ENCODE measurements around the gene SLC44A4.

The SLC44A4 gene

GRCh38 chr6:31899882-31900722, 21.3 kb upstream of the SLC44A4 start:
- no peak for TF ChIP-seq CTCF (IDR thresholded peaks at IDR 0.05; ENCODE audit: insufficient read depth, low read length, poor library complexity, severe bottlenecking)
- no peaks in the 10 kb centered on the region; the same call in none of the 2 replicates for H3K36me3 ChIP-seq (ENCODE audit: control insufficient read depth, insufficient read depth, low read length)
- no peak for DNase-seq (ENCODE audit: extremely low read depth, insufficient read length)
- no peaks in the 10 kb centered on the region for H3K27me3 ChIP-seq (replicated peaks; ENCODE audit: control insufficient read depth, insufficient read depth, low read length)
- H3K4me3 ChIP-seq (replicated peaks; ENCODE audit: low read depth, low read length), result no peak overlapping the region

- Histone ChIP-seq H3K4me3 (replicated peaks; ENCODE audit: low read depth, low read length) (no peak overlapping the region), H3K27me3 (replicated peaks; ENCODE audit: control insufficient read depth, insufficient read depth, low read length) (no peaks in the 10 kb centered on the region), H3K36me3 (ENCODE audit: control insufficient read depth, insufficient read depth, low read length) (no peaks in the 10 kb centered on the region; the same call in none of the 2 replicates)
- no peak for DNase-seq (ENCODE audit: extremely low read depth, insufficient read length)
- TF ChIP-seq CTCF (IDR thresholded peaks at IDR 0.05; ENCODE audit: insufficient read depth, low read length, poor library complexity, severe bottlenecking), result no peak
Measured at GRCh38 chr6:31899215-31899614, 20.4 kb upstream of the SLC44A4 start.

- Histone ChIP-seq H3K27me3 (replicated peaks; ENCODE audit: control insufficient read depth, insufficient read depth, low read length) (no peaks in the 10 kb centered on the region), H3K4me3 (replicated peaks; ENCODE audit: low read depth, low read length) (peak overlapping the region; percentile 92), H3K36me3 (ENCODE audit: control insufficient read depth, insufficient read depth, low read length) (no peaks in the 10 kb centered on the region; the same call in none of the 2 replicates)
- no peak for DNase-seq (ENCODE audit: extremely low read depth, insufficient read length)
- peak; percentile 4 for TF ChIP-seq CTCF (IDR thresholded peaks at IDR 0.05; ENCODE audit: insufficient read depth, low read length, poor library complexity, severe bottlenecking)
Measured at GRCh38 chr6:31898383-31899011, 19.7 kb upstream of the SLC44A4 start.

- H3K36me3 ChIP-seq (ENCODE audit: control insufficient read depth, insufficient read depth, low read length), result peaks cover 3% of the 10 kb centered on the region
- no peak for TF ChIP-seq CTCF (IDR thresholded peaks at IDR 0.05; ENCODE audit: insufficient read depth, low read length, poor library complexity, severe bottlenecking)
- DNase-seq (ENCODE audit: extremely low read depth, insufficient read length), result peak; percentile 90
- H3K27me3 ChIP-seq (replicated peaks; ENCODE audit: control insufficient read depth, insufficient read depth, low read length), result no peaks in the 10 kb centered on the region
- H3K4me3 ChIP-seq (replicated peaks; ENCODE audit: low read depth, low read length), result peak within 1 kb of the TSS; percentile 92
Measured at GRCh38 chr6:31897612-31898382, 19.0 kb upstream of the SLC44A4 start, which contains the start of gene EHMT2. TSS of gene EHMT2 (minus strand) at chr6:31897698. CDS start at chr6:31897677, 21 bp downstream.

- TF ChIP-seq CTCF (IDR thresholded peaks at IDR 0.05; ENCODE audit: insufficient read depth, low read length, poor library complexity, severe bottlenecking), result no peak
Measured at GRCh38 chr6:31896856-31897611, 18.2 kb upstream of the SLC44A4 start.

More at GRCh38 chr6:31896856-31897611, 18.2 kb upstream of the SLC44A4 start:
- Histone ChIP-seq H3K27me3 (replicated peaks; ENCODE audit: control insufficient read depth, insufficient read depth, low read length) (no peaks in the 10 kb centered on the region), H3K36me3 (ENCODE audit: control insufficient read depth, insufficient read depth, low read length) (peaks cover 6% of the 10 kb centered on the region), H3K4me3 (replicated peaks; ENCODE audit: low read depth, low read length) (peak overlapping the region; percentile 92)
- DNase-seq (ENCODE audit: extremely low read depth, insufficient read length), result no peak
